HCT116 (cell line): ENCODE measurements around the gene DUSP2. TPM values are rescaled to one million over a fixed set of nuclear protein-coding genes. Genes with fewer than 3 reads are reported as not detected.

Source experiments
- ATAC-seq: fragments of 200-7000 bp; cut with Tn5 transposase; 2 replicates; pipeline ENCODE4 v1.9.1; 2020; ENCODE audit warnings: mild to moderate bottlenecking, moderate library complexity
- BruUV-seq: library from RNA; stranded (reverse); fragments of 400-500 nt; replicated peaks from 2 replicates; lab custom pipeline; 2021; lab: Mats Ljungman, UMichigan
- CTCF ChIA-PET: fragments of 300-600 bp; sonication (Branson Sonifier 250); formaldehyde crosslinking; loops from one replicate; lab custom pipeline; 2021; ENCODE audit warnings: antibody characterized with exemption; lab: Charles Lee
- POLR2A ChIA-PET: fragments of 300-600, 350-600 bp; sonication (Branson Sonifier 250); formaldehyde crosslinking; loops from one replicate; lab custom pipeline; 2021; ENCODE audit warnings: antibody characterized with exemption; lab: Charles Lee
- RAD21 ChIA-PET, 2 experiments: fragments of 300-600 bp; sonication (Branson Sonifier 250); formaldehyde crosslinking; loops; one replicate each; lab custom pipeline; 2023; ENCODE audit warnings: low total read pairs in 2 of 2; ENCODE audit not compliant: uncharacterized antibody in 2 of 2, unreplicated experiment in 2 of 2, low non-redundant PET in 1 of 2; lab: Charles Lee
- DNase-seq: peaks from one replicate; pipeline ENCODE4 v3.0.0-alpha.2; 2010; ENCODE audit warnings: low read depth, low spot score
- H2AFZ ChIP-seq: fragments of 200-600 bp; shearing (Covaris generic), sonication (generic); 2 replicates; pipeline ENCODE4 v1.6.1; 2017; ENCODE audit warnings: low read depth, mixed run types, mixed read lengths, antibody characterized with exemption, low read length; ENCODE audit not compliant: poor library complexity, severe bottlenecking
- H3K27ac ChIP-seq: 2 replicates; pipeline ENCODE4 v1.5.1; 2012; ENCODE audit warnings: low read depth, low read length
- H3K27me3 ChIP-seq: fragments of 200-600 bp; sonication (generic); 2 replicates; pipeline ENCODE4 v1.6.1; 2016; ENCODE audit warnings: mixed run types, low read length, mixed read lengths; ENCODE audit not compliant: insufficient read depth
- H3K36me3 ChIP-seq, 2 experiments: fragments of 200-500 bp in 1 of 2; fragments of 200-600 bp in 1 of 2; sonication (Bioruptor generic) in 1 of 2; sonication (generic) in 1 of 2; 2 replicates each; pipeline versions ENCODE4 v1.5.1 to v1.6.1; 2014 to 2016; ENCODE audit warnings: low read length in 2 of 2, inconsistent platforms in 1 of 2, mixed read lengths in 1 of 2, mixed run types in 1 of 2; ENCODE audit not compliant: insufficient read depth in 2 of 2, control insufficient read depth in 1 of 2
- H3K4me1 ChIP-seq, 2 experiments: fragments of 200-600 bp in 1 of 2; sonication (generic) in 1 of 2; 2 replicates each; pipeline versions ENCODE4 v1.5.1 to v1.6.1; 2012 to 2017; ENCODE audit warnings: low read length in 2 of 2, inconsistent platforms in 1 of 2, mild to moderate bottlenecking in 1 of 2, mixed read lengths in 1 of 2, mixed run types in 1 of 2, moderate library complexity in 1 of 2; ENCODE audit not compliant: insufficient read depth in 2 of 2, control insufficient read depth in 1 of 2
- H3K4me2 ChIP-seq: fragments of 200-600 bp; sonication (generic); 2 replicates; pipeline ENCODE4 v1.6.1; 2017; ENCODE audit warnings: mixed run types, low read length, mixed read lengths
- H3K4me3 ChIP-seq, 2 experiments: fragments of 200-600 bp in 1 of 2; sonication (generic) in 1 of 2; replicated peaks in 1 of 2; 2 replicates each; pipeline ENCODE4 v1.5.1; 2011 to 2016; ENCODE audit warnings: low read length in 2 of 2, control low read depth in 1 of 2, low read depth in 1 of 2, mild to moderate bottlenecking in 1 of 2, mixed read lengths in 1 of 2, mixed run types in 1 of 2
- H3K79me2 ChIP-seq: fragments of 200-600 bp; sonication (generic); 2 replicates; pipeline ENCODE4 v1.6.1; 2017; ENCODE audit warnings: mild to moderate bottlenecking, mixed run types, low read length, moderate library complexity, mixed read lengths; ENCODE audit not compliant: insufficient read depth
- H3K9ac ChIP-seq: fragments of 200-600 bp; sonication (generic); 2 replicates; pipeline ENCODE4 v1.6.1; 2016; ENCODE audit warnings: low read length, mixed read lengths
- H3K9me2 ChIP-seq: fragments of 200-600 bp; sonication (generic), shearing (Covaris generic); 2 replicates; pipeline ENCODE4 v1.6.1; 2017; ENCODE audit warnings: mixed run types, mild to moderate bottlenecking, moderate library complexity; ENCODE audit not compliant: insufficient read depth
- H3K9me3 ChIP-seq, 2 experiments: fragments of 200-500 bp in 1 of 2; fragments of 200-600 bp in 1 of 2; sonication (Bioruptor generic) in 1 of 2; sonication (generic) in 1 of 2; 2 replicates each; pipeline ENCODE4 v1.6.1; 2014 to 2017; ENCODE audit warnings: low read length in 2 of 2, mixed read lengths in 2 of 2, inconsistent platforms in 1 of 2, low read depth in 1 of 2, mild to moderate bottlenecking in 1 of 2, mixed run types in 1 of 2, moderate library complexity in 1 of 2; ENCODE audit not compliant: control insufficient read depth in 1 of 2, insufficient read depth in 1 of 2
- H4K20me1 ChIP-seq: fragments of 200-600 bp; sonication (generic), shearing (Covaris generic); 2 replicates; pipeline ENCODE4 v1.6.1; 2017; ENCODE audit warnings: mixed run types, mild to moderate bottlenecking, moderate library complexity; ENCODE audit not compliant: insufficient read depth
- CBX3 ChIP-seq: IDR thresholded peaks from 2 replicates; pipeline ENCODE4 v1.6.1; 2012; ENCODE audit warnings: low read depth
- CEBPB ChIP-seq: IDR thresholded peaks from 2 replicates; pipeline ENCODE4 v1.6.1; 2012; ENCODE audit warnings: low read depth
- ELF1 ChIP-seq: IDR thresholded peaks from 2 replicates; pipeline ENCODE4 v1.6.1; 2012; ENCODE audit warnings: low read depth, borderline replicate concordance
- EZH2 ChIP-seq: fragments of 200-600 bp; sonication (generic); IDR thresholded peaks from 2 replicates; pipeline ENCODE4 v1.6.1; 2017; ENCODE audit warnings: antibody characterized with exemption, mixed run types
- SIN3A ChIP-seq: IDR thresholded peaks from 2 replicates; pipeline ENCODE4 v1.6.1; 2012; ENCODE audit warnings: low read depth
- SP1 ChIP-seq: IDR thresholded peaks from 2 replicates; pipeline ENCODE4 v1.6.1; 2012; ENCODE audit warnings: low read depth
- SRF ChIP-seq: IDR thresholded peaks from 2 replicates; pipeline ENCODE4 v1.6.1; 2012; ENCODE audit warnings: low read depth
- TCF7L2 ChIP-seq: IDR thresholded peaks from 2 replicates; pipeline ENCODE4 v1.7.0; 2011; ENCODE audit warnings: borderline replicate concordance, inconsistent platforms; ENCODE audit not compliant: insufficient read depth, insufficient read length; ENCODE audit errors: extremely low read depth
- YY1 ChIP-seq: IDR thresholded peaks from 2 replicates; pipeline ENCODE4 v1.6.1; 2011; ENCODE audit warnings: low read length, low read depth, moderate library complexity, mild to moderate bottlenecking; ENCODE audit not compliant: insufficient replicate concordance; ENCODE audit errors: extremely low read depth
- ZFX ChIP-seq: fragments of 450-650 bp; IDR thresholded peaks from 2 replicates; pipeline ENCODE4 v1.6.1; 2017
- intact Hi-C: fragments of 100-400 bp; cut with micrococcal nuclease; formaldehyde crosslinking; loops from 2 replicates; pipeline ENCODE4 v1.10.0; 2022
- total RNA-seq: library from RNA; stranded (reverse); gene quantifications from one replicate; pipeline ENCODE4 v1.2.1, GENCODE V29; 2021; ENCODE audit not compliant: unreplicated experiment
- TF ChIP-seq, protein P1 (sequence below): IDR thresholded peaks from 2 replicates; pipeline ENCODE4 v1.6.1; 2012; ENCODE audit warnings: low read depth
- TF ChIP-seq, protein P2 (sequence below), 3 experiments: fragments of 200-600 bp in 1 of 3; sonication (generic) in 1 of 3; IDR thresholded peaks in 2 of 3; conservative IDR thresholded peaks in 1 of 3; 2 replicates each; pipeline ENCODE4 v1.5.1; 2012 to 2017; ENCODE audit warnings: low read depth in 2 of 3, low read length in 2 of 3, antibody characterized with exemption in 1 of 3, borderline replicate concordance in 1 of 3, control low read depth in 1 of 3, mild to moderate bottlenecking in 1 of 3, mixed read lengths in 1 of 3, mixed run types in 1 of 3, moderate library complexity in 1 of 3; ENCODE audit not compliant: insufficient read depth in 1 of 3
- TF ChIP-seq, protein P3 (sequence below): IDR thresholded peaks from 2 replicates; pipeline ENCODE4 v1.6.1; 2012
- TF ChIP-seq, protein P4 (sequence below): IDR thresholded peaks from 2 replicates; pipeline ENCODE4 v1.6.1; 2011; ENCODE audit warnings: mild to moderate bottlenecking, low read length, moderate library complexity; ENCODE audit not compliant: insufficient replicate concordance; ENCODE audit errors: extremely low read depth

Gene DUSP2
- total RNA-seq, 1 experiment from 2014 or later, result 24.5 TPM

DNA sequence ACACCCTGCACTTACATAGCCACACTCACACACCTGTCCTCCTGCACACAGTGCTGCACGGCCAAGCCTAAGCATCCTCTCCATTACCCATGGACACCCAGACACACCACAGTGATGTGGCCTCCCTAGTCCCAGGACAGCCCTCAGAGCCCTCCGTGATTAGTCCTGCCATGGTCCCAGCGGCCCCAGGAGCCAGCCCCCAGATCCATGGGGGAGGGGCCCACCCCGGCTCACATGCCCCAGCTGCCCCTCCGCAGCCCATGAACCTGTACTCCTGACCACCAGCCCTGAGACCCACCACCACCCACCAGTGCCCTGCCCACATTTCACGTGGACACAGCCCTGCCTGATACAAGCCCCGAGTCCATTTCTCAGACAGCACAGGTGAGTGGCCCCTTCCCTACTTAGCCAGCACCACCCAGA is 8.1 kb upstream of the DUSP2 start:
- POLR2A ChIA-PET, result no interaction called here
- Histone ChIP-seq H3K4me3 (no peak overlapping the region), H3K79me2 (no peaks in the 10 kb centered on the region), H3K4me2 (no peak overlapping the region), H2AFZ (no peak overlapping the region), H3K9me2 (no peaks in the 10 kb centered on the region), H4K20me1 (no peaks in the 10 kb centered on the region), H3K9ac (no peak overlapping the region), H3K36me3 (no peaks in the 10 kb centered on the region), H3K9me3 (no peaks in the 10 kb centered on the region), H3K27me3 (no peaks in the 10 kb centered on the region), H3K27ac (no peak overlapping the region), H3K4me1 (peaks cover 5 to 11% of the 10 kb centered on the region in 2 experiments; a peak in 3 of 4 replicates)
- no TSS peak for BruUV-seq
- CTCF ChIA-PET, result no interaction called here
- TF ChIP-seq ZFX, result no peak
- no peak for TF ChIP-seq EZH2
- TF ChIP-seq SRF, result no peak
- TF ChIP-seq, protein P1, sequence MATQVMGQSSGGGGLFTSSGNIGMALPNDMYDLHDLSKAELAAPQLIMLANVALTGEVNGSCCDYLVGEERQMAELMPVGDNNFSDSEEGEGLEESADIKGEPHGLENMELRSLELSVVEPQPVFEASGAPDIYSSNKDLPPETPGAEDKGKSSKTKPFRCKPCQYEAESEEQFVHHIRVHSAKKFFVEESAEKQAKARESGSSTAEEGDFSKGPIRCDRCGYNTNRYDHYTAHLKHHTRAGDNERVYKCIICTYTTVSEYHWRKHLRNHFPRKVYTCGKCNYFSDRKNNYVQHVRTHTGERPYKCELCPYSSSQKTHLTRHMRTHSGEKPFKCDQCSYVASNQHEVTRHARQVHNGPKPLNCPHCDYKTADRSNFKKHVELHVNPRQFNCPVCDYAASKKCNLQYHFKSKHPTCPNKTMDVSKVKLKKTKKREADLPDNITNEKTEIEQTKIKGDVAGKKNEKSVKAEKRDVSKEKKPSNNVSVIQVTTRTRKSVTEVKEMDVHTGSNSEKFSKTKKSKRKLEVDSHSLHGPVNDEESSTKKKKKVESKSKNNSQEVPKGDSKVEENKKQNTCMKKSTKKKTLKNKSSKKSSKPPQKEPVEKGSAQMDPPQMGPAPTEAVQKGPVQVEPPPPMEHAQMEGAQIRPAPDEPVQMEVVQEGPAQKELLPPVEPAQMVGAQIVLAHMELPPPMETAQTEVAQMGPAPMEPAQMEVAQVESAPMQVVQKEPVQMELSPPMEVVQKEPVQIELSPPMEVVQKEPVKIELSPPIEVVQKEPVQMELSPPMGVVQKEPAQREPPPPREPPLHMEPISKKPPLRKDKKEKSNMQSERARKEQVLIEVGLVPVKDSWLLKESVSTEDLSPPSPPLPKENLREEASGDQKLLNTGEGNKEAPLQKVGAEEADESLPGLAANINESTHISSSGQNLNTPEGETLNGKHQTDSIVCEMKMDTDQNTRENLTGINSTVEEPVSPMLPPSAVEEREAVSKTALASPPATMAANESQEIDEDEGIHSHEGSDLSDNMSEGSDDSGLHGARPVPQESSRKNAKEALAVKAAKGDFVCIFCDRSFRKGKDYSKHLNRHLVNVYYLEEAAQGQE, result no peak
- TF ChIP-seq SIN3A, result no peak
- no peak for TF ChIP-seq ELF1
- TF ChIP-seq, protein P2, sequence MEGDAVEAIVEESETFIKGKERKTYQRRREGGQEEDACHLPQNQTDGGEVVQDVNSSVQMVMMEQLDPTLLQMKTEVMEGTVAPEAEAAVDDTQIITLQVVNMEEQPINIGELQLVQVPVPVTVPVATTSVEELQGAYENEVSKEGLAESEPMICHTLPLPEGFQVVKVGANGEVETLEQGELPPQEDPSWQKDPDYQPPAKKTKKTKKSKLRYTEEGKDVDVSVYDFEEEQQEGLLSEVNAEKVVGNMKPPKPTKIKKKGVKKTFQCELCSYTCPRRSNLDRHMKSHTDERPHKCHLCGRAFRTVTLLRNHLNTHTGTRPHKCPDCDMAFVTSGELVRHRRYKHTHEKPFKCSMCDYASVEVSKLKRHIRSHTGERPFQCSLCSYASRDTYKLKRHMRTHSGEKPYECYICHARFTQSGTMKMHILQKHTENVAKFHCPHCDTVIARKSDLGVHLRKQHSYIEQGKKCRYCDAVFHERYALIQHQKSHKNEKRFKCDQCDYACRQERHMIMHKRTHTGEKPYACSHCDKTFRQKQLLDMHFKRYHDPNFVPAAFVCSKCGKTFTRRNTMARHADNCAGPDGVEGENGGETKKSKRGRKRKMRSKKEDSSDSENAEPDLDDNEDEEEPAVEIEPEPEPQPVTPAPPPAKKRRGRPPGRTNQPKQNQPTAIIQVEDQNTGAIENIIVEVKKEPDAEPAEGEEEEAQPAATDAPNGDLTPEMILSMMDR (IDR thresholded peaks at IDR 0.05 in 2 of 3, conservative IDR thresholded peaks at IDR 0.05 in 1 of 3; ENCODE audit: borderline replicate concordance in 1 of 3, insufficient read depth in 1 of 3, low read depth in 2 of 3, low read length in 2 of 3), result no peak
- TF ChIP-seq CEBPB, result no peak
- no peak for TF ChIP-seq TCF7L2
- no peak for TF ChIP-seq CBX3
- TF ChIP-seq YY1, result no peak
- no peak for TF ChIP-seq SP1
- TF ChIP-seq, protein P3, sequence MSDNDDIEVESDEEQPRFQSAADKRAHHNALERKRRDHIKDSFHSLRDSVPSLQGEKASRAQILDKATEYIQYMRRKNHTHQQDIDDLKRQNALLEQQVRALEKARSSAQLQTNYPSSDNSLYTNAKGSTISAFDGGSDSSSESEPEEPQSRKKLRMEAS, result no peak
- TF ChIP-seq, protein P4, sequence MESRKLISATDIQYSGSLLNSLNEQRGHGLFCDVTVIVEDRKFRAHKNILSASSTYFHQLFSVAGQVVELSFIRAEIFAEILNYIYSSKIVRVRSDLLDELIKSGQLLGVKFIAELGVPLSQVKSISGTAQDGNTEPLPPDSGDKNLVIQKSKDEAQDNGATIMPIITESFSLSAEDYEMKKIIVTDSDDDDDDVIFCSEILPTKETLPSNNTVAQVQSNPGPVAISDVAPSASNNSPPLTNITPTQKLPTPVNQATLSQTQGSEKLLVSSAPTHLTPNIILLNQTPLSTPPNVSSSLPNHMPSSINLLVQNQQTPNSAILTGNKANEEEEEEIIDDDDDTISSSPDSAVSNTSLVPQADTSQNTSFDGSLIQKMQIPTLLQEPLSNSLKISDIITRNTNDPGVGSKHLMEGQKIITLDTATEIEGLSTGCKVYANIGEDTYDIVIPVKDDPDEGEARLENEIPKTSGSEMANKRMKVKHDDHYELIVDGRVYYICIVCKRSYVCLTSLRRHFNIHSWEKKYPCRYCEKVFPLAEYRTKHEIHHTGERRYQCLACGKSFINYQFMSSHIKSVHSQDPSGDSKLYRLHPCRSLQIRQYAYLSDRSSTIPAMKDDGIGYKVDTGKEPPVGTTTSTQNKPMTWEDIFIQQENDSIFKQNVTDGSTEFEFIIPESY, result no peak
- intact Hi-C loops, result no loop called here
- DNase-seq, result no peak
- RAD21 ChIA-PET, result no interaction called here
- ATAC-seq, result no peak
